K562 (cell line): ENCODE data around the gene DCAF7. TPM values are rescaled to one million over a fixed set of nuclear protein-coding genes. Genes with fewer than 3 reads are reported as not detected.

Source experiments
- MAFF ChIP-seq: IDR thresholded peaks from 2 replicates; pipeline ENCODE4 v1.6.1; 2012; ENCODE audit warnings: low read length, improper control_type of control experiment
- MECOM ChIP-seq: fragments of 250-450 bp; sonication (Bioruptor Pico); IDR thresholded peaks from 2 replicates; pipeline ENCODE4 v1.8.0; 2022; ENCODE audit warnings: inconsistent platforms
- MEF2A ChIP-seq: IDR thresholded peaks from 2 replicates; pipeline ENCODE4 v1.6.1; 2011; ENCODE audit warnings: low read depth, mild to moderate bottlenecking, low read length, moderate library complexity; ENCODE audit not compliant: control insufficient read depth
- PTBP1 ChIP-seq: fragments of 200-400 bp; formaldehyde crosslinking; IDR thresholded peaks from 2 replicates; pipeline ENCODE4 v1.6.1; 2017; ENCODE audit warnings: low read depth, low read length
- PTTG1 ChIP-seq: fragments of 450-650 bp; IDR thresholded peaks from 2 replicates; pipeline ENCODE4 v1.6.1; 2016; ENCODE audit warnings: low read depth, mild to moderate bottlenecking, missing genetic modification characterization, missing compliant biosample characterization
- TAL1 ChIP-seq: fragments of 450-650 bp; IDR thresholded peaks from 2 replicates; pipeline ENCODE4 v1.6.1; 2016; ENCODE audit warnings: mild to moderate bottlenecking
- XRCC4 ChIP-seq: IDR thresholded peaks from one replicate; pipeline ENCODE4 v1.6.1; 2011; ENCODE audit not compliant: insufficient read depth, insufficient read length; ENCODE audit errors: extremely low read depth
- ZFX ChIP-seq: sonication (generic); formaldehyde crosslinking; IDR thresholded peaks from 2 replicates; pipeline ENCODE4 v1.8.0; 2022; ENCODE audit warnings: mild to moderate bottlenecking, missing genetic modification reagents, moderate library complexity
- ZNF217 ChIP-seq: sonication (generic); formaldehyde crosslinking; IDR thresholded peaks from 2 replicates; pipeline ENCODE4 v1.8.0; 2022; ENCODE audit warnings: mild to moderate bottlenecking, missing genetic modification reagents
- ZNF311 ChIP-seq: fragments of 250-450 bp; sonication (Bioruptor Pico); IDR thresholded peaks from 2 replicates; pipeline ENCODE4 v1.4.0; 2020; ENCODE audit warnings: mild to moderate bottlenecking, moderate library complexity
- ZNF407 ChIP-seq: fragments of 450-650 bp; IDR thresholded peaks from 2 replicates; pipeline ENCODE4 v1.6.1; 2016; ENCODE audit warnings: low read depth
- ZNF609 ChIP-seq: sonication (generic); formaldehyde crosslinking; IDR thresholded peaks from 2 replicates; pipeline ENCODE4 v1.8.1; 2023; ENCODE audit warnings: missing genetic modification reagents, mild to moderate bottlenecking, borderline replicate concordance
- polyA plus RNA-seq, 8 experiments: library from polyadenylated mRNA; depleted of rRNA in 4 of 8; stranded (reverse) in 5 of 8; unstranded in 3 of 8; fragments of >200 nt; fragmentation: Nextera tagmentation in 2 of 8; fragmentation: Illumina TruSeq in 1 of 8; extraction: Ambion mirVana in 2 of 8; extraction: Trizol in 1 of 8; gene quantifications; 2 replicates each; pipeline versions ENCODE4 v1.2.1 to v1.2.3, GENCODE V29; 2011 to 2014; ENCODE audit warnings: inconsistent platforms in 1 of 8, missing spikeins in 1 of 8
- total RNA-seq, 7 experiments: library from RNA; depleted of rRNA in 6 of 7; stranded (reverse); fragments of >200 nt in 6 of 7; fragmentation: Illumina TruSeq in 2 of 7; extraction: Trizol in 2 of 7; gene quantifications; 2 replicates each; pipeline versions ENCODE4 v1.2.1 to v1.2.3, GENCODE V29; 2011 to 2021; ENCODE audit warnings: low replicate concordance in 1 of 7

Gene DCAF7
- total and polyA plus RNA-seq, 9 of the 15 experiments (the other 6 are each of a cell fraction or from before 2014, with no cell fraction given): 30.8 to 123 (median 40.2) TPM

GRCh38 chr17:63621684-63622573 lies 71.7 kb downstream of the DCAF7 start, which contains the start of gene MAP3K3 (continued):
- TF ChIP-seq ZNF407 (peak; percentile 64; the same call in 1 of the 2 replicates), ZNF217 (CRISPR knock-in tag) (no peak), MECOM (peak; percentile 83), ZNF311 (CRISPR knock-in tag) (no peak), PTTG1 (no peak), ZNF609 (CRISPR knock-in tag) (no peak), PTBP1 (no peak), ZFX (peak; percentile 96), TAL1 (no peak), MEF2A (no peak), XRCC4 (no peak), MAFF (no peak)
